ENCODE data around the gene OTUD6A. TPM values are rescaled to one million over a fixed set of nuclear protein-coding genes. Genes with fewer than 3 reads are reported as not detected.
"Not testable (repeated sequence)": the region's sequence is repeated elsewhere in the genome, so short reads cannot be mapped to it uniquely, and the experiment has no call there.

The OTUD6A gene
- total RNA-seq, 1 donor from 2014 or later = not detected

DNA sequence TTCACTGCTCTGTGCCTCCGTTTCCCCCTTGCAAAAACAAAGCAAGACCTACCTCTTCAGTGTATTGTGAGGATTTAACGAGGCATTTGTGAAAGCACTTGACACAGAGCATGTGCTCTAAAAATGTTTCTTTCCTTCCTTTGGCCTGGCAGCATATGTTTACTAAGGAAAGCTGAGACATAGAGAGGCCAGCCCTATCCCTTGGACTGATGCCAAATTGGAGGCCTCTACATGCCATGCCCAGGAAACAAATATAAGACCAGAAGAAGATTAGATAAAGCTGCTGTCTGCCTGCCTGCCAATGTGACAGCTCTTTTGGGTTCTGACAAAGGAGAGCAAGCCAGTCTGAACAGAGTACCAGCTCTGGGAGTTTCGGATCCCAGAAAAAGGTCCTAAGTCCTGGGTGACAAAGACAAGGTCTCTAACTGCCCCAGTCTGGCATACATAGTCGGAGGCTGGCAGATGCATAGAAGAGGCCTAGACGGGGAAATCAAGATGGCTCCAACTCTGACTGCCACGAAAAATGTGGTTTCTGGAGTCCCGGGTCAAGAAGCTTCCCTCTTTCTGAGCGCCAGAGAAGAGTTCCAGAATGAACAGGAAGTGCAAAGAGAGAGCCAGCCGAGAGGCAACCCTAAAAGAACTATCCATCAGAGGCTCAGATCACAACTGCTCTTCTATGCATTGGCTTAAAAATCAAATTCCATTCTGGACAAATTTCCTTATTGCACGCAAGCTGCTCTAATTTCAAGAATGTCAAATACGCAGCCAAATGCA, 25.8 kb downstream of the OTUD6A start:
- no peak for DNase-seq (ENCODE audit: low read depth)
- H3K4me3 ChIP-seq (ENCODE audit: low read depth, low read length) = no peak overlapping the region
- TF ChIP-seq, protein P1, sequence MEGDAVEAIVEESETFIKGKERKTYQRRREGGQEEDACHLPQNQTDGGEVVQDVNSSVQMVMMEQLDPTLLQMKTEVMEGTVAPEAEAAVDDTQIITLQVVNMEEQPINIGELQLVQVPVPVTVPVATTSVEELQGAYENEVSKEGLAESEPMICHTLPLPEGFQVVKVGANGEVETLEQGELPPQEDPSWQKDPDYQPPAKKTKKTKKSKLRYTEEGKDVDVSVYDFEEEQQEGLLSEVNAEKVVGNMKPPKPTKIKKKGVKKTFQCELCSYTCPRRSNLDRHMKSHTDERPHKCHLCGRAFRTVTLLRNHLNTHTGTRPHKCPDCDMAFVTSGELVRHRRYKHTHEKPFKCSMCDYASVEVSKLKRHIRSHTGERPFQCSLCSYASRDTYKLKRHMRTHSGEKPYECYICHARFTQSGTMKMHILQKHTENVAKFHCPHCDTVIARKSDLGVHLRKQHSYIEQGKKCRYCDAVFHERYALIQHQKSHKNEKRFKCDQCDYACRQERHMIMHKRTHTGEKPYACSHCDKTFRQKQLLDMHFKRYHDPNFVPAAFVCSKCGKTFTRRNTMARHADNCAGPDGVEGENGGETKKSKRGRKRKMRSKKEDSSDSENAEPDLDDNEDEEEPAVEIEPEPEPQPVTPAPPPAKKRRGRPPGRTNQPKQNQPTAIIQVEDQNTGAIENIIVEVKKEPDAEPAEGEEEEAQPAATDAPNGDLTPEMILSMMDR (conservative IDR thresholded peaks at IDR 0.05; ENCODE audit: low read depth, low read length) = no peak

DNA sequence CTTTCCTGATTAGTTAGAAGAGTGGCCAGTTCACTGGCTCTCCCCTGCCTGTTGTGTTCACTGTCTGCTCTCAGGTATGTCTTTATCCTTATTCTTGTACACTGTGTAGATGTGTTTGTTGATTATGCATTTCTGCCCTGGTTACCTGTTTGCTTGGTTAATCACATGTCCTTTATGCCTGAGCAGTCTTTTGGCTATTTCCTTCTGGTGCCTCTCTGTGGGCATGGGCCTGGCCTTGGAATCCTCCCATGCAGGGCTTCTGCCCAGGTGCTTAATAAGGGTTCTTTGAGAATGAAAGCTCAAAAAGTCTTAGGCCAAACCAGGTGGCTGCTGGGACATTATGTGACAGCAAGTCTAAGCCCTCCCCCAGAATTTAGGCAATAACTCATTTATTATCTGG, 26.5 kb downstream of the OTUD6A start:
- peak; percentile 18 for DNase-seq (ENCODE audit: low read depth)
- TF ChIP-seq, protein P1 (conservative IDR thresholded peaks at IDR 0.05; ENCODE audit: low read depth, low read length) = no peak

DNA sequence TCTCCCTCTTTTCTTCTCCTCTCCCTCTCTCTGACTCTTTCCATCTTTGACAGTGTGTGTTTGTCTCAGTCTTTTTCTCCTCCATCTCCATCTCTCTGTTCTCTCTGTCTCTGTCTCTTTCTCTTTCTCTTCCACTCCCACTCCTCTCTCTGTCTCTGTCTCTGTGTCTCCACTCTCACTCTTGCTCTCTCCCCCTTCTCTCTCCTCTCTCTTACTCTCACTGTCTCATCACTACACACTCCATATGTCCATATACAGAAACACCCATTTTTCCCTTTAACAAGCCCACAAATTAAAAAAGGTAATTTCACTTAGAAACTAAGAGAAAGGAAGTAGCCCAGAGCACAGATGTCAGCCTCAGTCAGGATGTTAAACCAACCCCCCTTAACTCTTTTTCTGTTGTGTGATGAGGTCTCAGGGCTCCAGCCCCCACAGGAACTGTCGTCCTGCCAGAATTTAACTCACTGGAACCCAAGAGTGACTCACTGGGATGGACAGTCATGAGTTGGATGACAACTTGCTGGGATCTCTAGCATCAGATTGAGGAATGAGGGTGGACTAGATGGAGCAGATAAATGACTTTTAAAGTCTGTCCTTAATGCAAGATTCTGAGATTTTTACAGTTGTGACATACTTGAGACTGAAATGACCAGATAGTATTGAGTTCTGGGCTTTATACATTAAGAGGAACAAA, 27.5 kb downstream of the OTUD6A start:
- no peak overlapping the region for H3K4me3 ChIP-seq (ENCODE audit: low read depth, low read length)
- peak; percentile 9 for DNase-seq (ENCODE audit: low read depth)
- TF ChIP-seq, protein P1 (conservative IDR thresholded peaks at IDR 0.05; ENCODE audit: low read depth, low read length) = no peak

More for the DNA sequence above, 26.5 kb downstream of the OTUD6A start:
- H3K4me3 ChIP-seq (ENCODE audit: low read depth, low read length) = no peak overlapping the region

DNA sequence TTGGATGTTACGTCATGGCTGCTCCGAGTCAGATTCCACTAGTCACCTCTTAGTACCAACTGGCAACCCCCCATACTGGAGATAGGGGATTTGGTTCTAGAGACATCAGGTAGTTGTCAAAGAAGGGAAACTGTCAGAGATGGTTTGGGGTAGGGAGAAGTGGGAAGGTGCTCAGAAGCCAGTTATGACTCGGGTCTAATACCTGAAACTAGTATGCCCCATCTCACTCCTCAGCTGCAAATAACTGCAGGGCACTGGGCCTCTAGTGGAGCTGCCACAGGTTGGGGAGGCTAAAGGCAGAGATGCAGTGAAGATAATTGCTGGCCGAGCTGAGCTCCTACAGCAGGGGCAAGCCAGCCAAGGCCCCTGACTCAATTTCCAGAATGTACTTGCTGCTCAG, 30.0 kb downstream of the OTUD6A start:
- TF ChIP-seq, protein P1 (conservative IDR thresholded peaks at IDR 0.05; ENCODE audit: low read depth, low read length) = no peak
- H3K4me3 ChIP-seq (ENCODE audit: low read depth, low read length) = no peak overlapping the region
- no peak for DNase-seq (ENCODE audit: low read depth)

DNA sequence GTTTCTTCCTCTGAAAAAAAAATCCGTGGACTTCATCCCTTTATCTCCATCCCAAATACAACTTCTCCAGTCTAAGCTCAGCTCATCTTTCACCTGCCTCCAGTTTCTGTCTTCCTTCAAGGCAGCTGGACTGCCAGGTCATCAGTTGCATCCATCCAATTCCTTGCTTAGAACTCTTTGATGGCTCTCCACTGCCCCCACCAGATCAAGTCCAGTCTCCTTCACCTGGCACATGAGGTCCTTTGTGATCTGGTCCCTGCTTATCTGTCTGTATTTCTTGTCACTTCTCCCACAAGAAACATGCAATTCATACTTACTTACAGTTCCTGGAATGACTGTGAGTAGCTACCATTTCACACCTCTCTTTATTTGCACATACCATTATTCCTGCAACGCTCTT, 33.8 kb downstream of the OTUD6A start:
- TF ChIP-seq, protein P1 (conservative IDR thresholded peaks at IDR 0.05; ENCODE audit: low read depth, low read length) = peak; percentile 48
- no peak for DNase-seq (ENCODE audit: low read depth)
- no peak overlapping the region for H3K4me3 ChIP-seq (ENCODE audit: low read depth, low read length)

DNA sequence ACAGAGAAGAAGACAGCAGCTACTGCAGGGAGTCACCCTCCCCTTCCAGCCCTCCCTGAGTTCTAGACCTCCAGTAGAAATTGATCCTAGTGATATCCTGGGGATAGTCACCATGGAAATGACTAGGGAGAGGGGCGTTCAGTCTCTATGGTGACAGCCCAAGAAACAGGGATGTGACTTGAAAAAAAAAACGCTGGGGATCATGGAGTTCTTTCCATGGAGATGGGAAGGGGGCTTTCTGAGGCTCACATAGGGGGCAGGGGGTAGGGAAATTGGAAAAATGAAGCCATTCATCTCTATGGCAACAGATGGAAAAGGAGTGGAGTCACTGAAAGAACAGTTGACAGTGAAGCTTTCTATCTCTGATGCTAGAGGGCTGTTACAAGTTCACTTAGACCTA, 43.0 kb downstream of the OTUD6A start:
- no peak overlapping the region for H3K4me3 ChIP-seq (ENCODE audit: low read depth, low read length)
- TF ChIP-seq, protein P1 (conservative IDR thresholded peaks at IDR 0.05; ENCODE audit: low read depth, low read length) = no peak
- no peak for DNase-seq (ENCODE audit: low read depth)

DNA sequence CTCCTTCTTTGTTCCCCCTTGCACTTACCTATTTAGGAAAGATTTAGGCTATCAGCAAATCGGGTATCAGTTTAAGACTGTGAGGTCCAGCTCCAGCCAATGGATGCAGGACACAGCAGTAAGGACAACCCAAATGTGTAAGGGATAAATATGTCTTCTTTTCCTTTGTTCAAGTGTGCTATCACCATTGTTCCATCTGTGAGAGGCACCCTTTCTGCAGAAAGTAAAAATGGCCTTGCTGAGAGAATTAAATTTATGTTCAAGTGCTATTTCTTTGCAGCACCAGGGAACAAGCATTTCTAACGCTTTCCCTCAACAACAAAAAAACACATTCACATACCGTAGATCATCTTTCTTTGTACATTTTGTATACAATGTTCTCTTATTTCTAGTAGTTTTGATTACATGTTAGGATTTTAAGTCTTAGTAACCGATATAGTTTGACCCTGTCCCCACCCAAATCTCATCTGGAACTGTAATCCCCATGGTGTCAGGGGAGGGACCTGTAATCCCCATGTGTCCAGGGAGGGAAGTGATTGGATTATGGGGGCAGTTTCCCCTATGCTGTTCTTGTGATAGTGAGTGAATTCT, 49.3 kb downstream of the OTUD6A start:
- DNase-seq (ENCODE audit: low read depth); H3K4me3 ChIP-seq (ENCODE audit: low read depth, low read length): not testable (repeated sequence)
